Measurements from ENCODE around the gene NRBF2. TPM values are rescaled to one million over a fixed set of nuclear protein-coding genes. Genes with fewer than 3 reads are reported as not detected.
A peak's percentile ranks its signal among the peaks of the same experiment; 100 is the strongest.

The NRBF2 gene
- total and polyA plus RNA-seq, 2 of the 4 experiments (the other 2 are of a cell fraction), result 19.9 to 20.6 TPM

GRCh38 chr10:63154546-63155387 is 21.6 kb downstream of the NRBF2 start (continued):
- TF ChIP-seq CHD1 (IDR thresholded peaks at IDR 0.05; ENCODE audit: low read depth, low read length), result no peak

GRCh38 chr10:63155388-63156020 is 22.4 kb downstream of the NRBF2 start:
- no peak overlapping the region for H2AK9ac ChIP-seq (replicated peaks; ENCODE audit: low read depth, low read length, poor library complexity)
- no peaks in the 10 kb centered on the region; the same call in 1 of the 2 replicates for H3K9me1 ChIP-seq (ENCODE audit: insufficient read depth, low read length)
- ChIA-PET CTCF (interaction anchor here (1.2 kb wide), 1 partner anchor 10 kb away, joined by 3 read pairs; no protein-coding TSS in a partner anchor), POLR2A (ENCODE audit: unreplicated experiment) (no interaction called here)
- dilution Hi-C loops (cut with HindIII; ENCODE audit: low sequenced_read_pairs, unreplicated experiment) (loop anchor here (25.0 kb wide), 2 partner anchors 543 to 557 kb away; no protein-coding TSS in a partner anchor), in situ Hi-C loops (cut with MboI; ENCODE audit: low sequenced_read_pairs) (loop anchor here (10.0 kb wide), 3 partner anchors 341 to 721 kb away; partner anchors contain the start of gene EGR2), intact Hi-C loops (cut with micrococcal nuclease) (loop anchor here (2.0 to 5.0 kb wide), 3 partner anchors 73 to 353 kb away; partner anchors contain the start of gene ADO)
- H4K5ac ChIP-seq (ENCODE audit: low read depth, low read length), result no peak overlapping the region
- H3K14ac ChIP-seq (replicated peaks; ENCODE audit: low read depth, low read length), result no peak overlapping the region
- H3K27ac ChIP-seq (ENCODE audit: insufficient read depth, low read length), result no peak overlapping the region
- H4K8ac ChIP-seq (ENCODE audit: low read depth in 2 of 2, low read length in 2 of 2), result no peak overlapping the region
- no peaks in the 10 kb centered on the region for H3K27me3 ChIP-seq (ENCODE audit: control insufficient read depth, insufficient read depth, low read length)
- H3K79me1 ChIP-seq (ENCODE audit: low read depth in 1 of 2, low read length in 2 of 2), result peaks cover 16 to 37% of the 10 kb centered on the region in 2 experiments
- no CpG with 5 or more reads among the region's 8 CpGs for WGBS, 2 experiments (ENCODE audit: extremely low coverage in 2 of 2, insufficient read length in 1 of 2)
- H2AFZ ChIP-seq (replicated peaks; ENCODE audit: low read length, poor library complexity), result no peak overlapping the region
- H3K56ac ChIP-seq (ENCODE audit: extremely low read depth, insufficient read depth, low read length), result no peak overlapping the region
- no peak overlapping the region for H3K18ac ChIP-seq (ENCODE audit: low read depth, low read length)
- no peak overlapping the region for H2BK5ac ChIP-seq (ENCODE audit: low read depth, low read length, poor library complexity, severe bottlenecking)
- no peak for ATAC-seq (ENCODE audit: low read depth)
- no peak overlapping the region for H2BK120ac ChIP-seq (ENCODE audit: low read depth, low read length)
- peak; percentile 19 for DNase-seq
- no peak overlapping the region for H3K4me3 ChIP-seq (ENCODE audit: insufficient read depth, low read depth, low read length)
- no peak overlapping the region for H3K4me2 ChIP-seq (ENCODE audit: low read depth, low read length)
- H3K23ac ChIP-seq (ENCODE audit: low read depth, low read length), result no peak overlapping the region
- H3K36me3 ChIP-seq (ENCODE audit: control insufficient read depth, insufficient read depth, low read length), result peaks cover 12% of the 10 kb centered on the region
- no peak overlapping the region for H2BK15ac ChIP-seq (ENCODE audit: low read depth, low read length)
- no peak overlapping the region for H3K4ac ChIP-seq (ENCODE audit: low read depth, low read length)
- peaks cover 31% of the 10 kb centered on the region; the same call in 1 of the 2 replicates for H4K20me1 ChIP-seq (ENCODE audit: insufficient read depth, low read length)
- H3K9me3 ChIP-seq (ENCODE audit: control insufficient read depth, insufficient read depth, low read length), result no peaks in the 10 kb centered on the region
- no peak overlapping the region for H2AK5ac ChIP-seq (ENCODE audit: low read depth, low read length)
- no peak overlapping the region for H3K9ac ChIP-seq (ENCODE audit: low read depth, low read length)
- no peak overlapping the region for H2BK20ac ChIP-seq (ENCODE audit: low read depth, low read length)
- H3K4me1 ChIP-seq (ENCODE audit: control insufficient read depth, insufficient read depth, low read length), result peaks cover 2% of the 10 kb centered on the region; the same call in 1 of the 2 replicates
- no peak overlapping the region for H4K91ac ChIP-seq (ENCODE audit: insufficient read depth, low read depth, low read length)
- BruUV-seq (replicated peaks), result no TSS peak
- TF ChIP-seq CTCF (conservative IDR thresholded peaks at IDR 0.05; ENCODE audit: low read depth, low read length) (no peak), RFX5 (IDR thresholded peaks at IDR 0.05; ENCODE audit: low read depth, low read length) (no peak), CEBPB (IDR thresholded peaks at IDR 0.05; ENCODE audit: low read depth, low read length) (no peak), NFE2L2 (IDR thresholded peaks at IDR 0.05; ENCODE audit: low read depth, low read length) (no peak), MAZ (IDR thresholded peaks at IDR 0.05; ENCODE audit: borderline replicate concordance, low read depth, low read length) (no peak), RAD21 (IDR thresholded peaks at IDR 0.05; ENCODE audit: low read length) (no peak), CHD1 (IDR thresholded peaks at IDR 0.05; ENCODE audit: low read depth, low read length) (no peak), FOS (IDR thresholded peaks at IDR 0.05; ENCODE audit: low read depth, low read length) (no peak), POLR2A (IDR thresholded peaks at IDR 0.05; ENCODE audit: low read depth, low read length) (no peak), RCOR1 (IDR thresholded peaks at IDR 0.05; ENCODE audit: insufficient replicate concordance, low read length) (no peak)
- TF ChIP-seq, protein P1, sequence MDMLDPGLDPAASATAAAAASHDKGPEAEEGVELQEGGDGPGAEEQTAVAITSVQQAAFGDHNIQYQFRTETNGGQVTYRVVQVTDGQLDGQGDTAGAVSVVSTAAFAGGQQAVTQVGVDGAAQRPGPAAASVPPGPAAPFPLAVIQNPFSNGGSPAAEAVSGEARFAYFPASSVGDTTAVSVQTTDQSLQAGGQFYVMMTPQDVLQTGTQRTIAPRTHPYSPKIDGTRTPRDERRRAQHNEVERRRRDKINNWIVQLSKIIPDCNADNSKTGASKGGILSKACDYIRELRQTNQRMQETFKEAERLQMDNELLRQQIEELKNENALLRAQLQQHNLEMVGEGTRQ (IDR thresholded peaks at IDR 0.05; ENCODE audit: low read depth, low read length), result no peak

Data from IMR-90 (cell line).